Measurements from ENCODE around the gene LRRC1. TPM values are rescaled to one million over a fixed set of nuclear protein-coding genes. Genes with fewer than 3 reads are reported as not detected.

Gene LRRC1
- total and polyA plus RNA-seq, 2 of the 8 experiments (the other 6 are each of a cell fraction or from before 2014, with no cell fraction given) = 6.7 to 15.9 TPM

- Histone ChIP-seq H3K27me3 (replicated peaks in 1 of 4; ENCODE audit: control insufficient read depth in 3 of 4, extremely low read depth in 1 of 4, insufficient read depth in 3 of 4, low read length in 3 of 4) (no peaks in the 10 kb centered on the region), H3K23me2 (ENCODE audit: low read depth, low read length) (no peaks in the 10 kb centered on the region), H3K4me2 (ENCODE audit: insufficient read depth in 1 of 2, low read depth in 2 of 2, low read length in 2 of 2) (no peak overlapping the region), H4K5ac (ENCODE audit: insufficient read length, low read depth, low read length) (no peak overlapping the region), H2BK5ac (ENCODE audit: low read depth, low read length) (no peak overlapping the region), H3K4ac (replicated peaks; ENCODE audit: insufficient read length, low read depth, low read length) (no peak overlapping the region), H3K4me3 (ENCODE audit: extremely low read depth in 1 of 4, insufficient read depth in 2 of 4, low read depth in 3 of 4, low read length in 4 of 4) (no peak overlapping the region), H3K4me1 (replicated peaks in 1 of 4; ENCODE audit: control insufficient read depth in 3 of 4, insufficient read depth in 4 of 4, low read length in 3 of 4) (no peaks in the 10 kb centered on the region), H3K9ac (replicated peaks in 1 of 4; ENCODE audit: extremely low read depth in 1 of 4, low read depth in 3 of 4, low read length in 3 of 4) (no peak overlapping the region), H2BK20ac (ENCODE audit: low read length) (no peak overlapping the region), H2BK12ac (ENCODE audit: low read depth, low read length) (no peak overlapping the region), H3K79me1 (ENCODE audit: low read depth, low read length) (no peaks in the 10 kb centered on the region; the same call in 1 of the 2 replicates), H4K91ac (replicated peaks; ENCODE audit: insufficient read length, low read length) (no peak overlapping the region), H4K20me1 (replicated peaks in 1 of 2; ENCODE audit: control insufficient read depth in 1 of 2, insufficient read depth in 2 of 2, low read length in 2 of 2) (peaks cover 1 to 2% of the 10 kb centered on the region in 2 experiments), H3K23ac (ENCODE audit: insufficient read length) (no peak overlapping the region), H2BK120ac (replicated peaks; ENCODE audit: low read depth, low read length) (no peak overlapping the region), H2AFZ (ENCODE audit: low read length) (no peak overlapping the region), H3K79me2 (ENCODE audit: control insufficient read depth in 1 of 2, insufficient read depth in 2 of 2, low read length in 2 of 2) (no peaks in the 10 kb centered on the region; a peak in 1 of 4 replicates), H3K56ac (replicated peaks; ENCODE audit: insufficient read length, low read depth, low read length) (no peak overlapping the region), H3K36me3 (ENCODE audit: control insufficient read depth in 2 of 4, insufficient read depth in 4 of 4, low read length in 3 of 4) (no peaks in the 10 kb centered on the region), H3K18ac (ENCODE audit: extremely low read depth, low read length) (no peak overlapping the region), H3K9me3 (ENCODE audit: insufficient read depth in 2 of 2, low read depth in 1 of 2, low read length in 1 of 2) (no peaks in the 10 kb centered on the region), H3K14ac (ENCODE audit: insufficient read length) (no peak overlapping the region), H3K27ac (ENCODE audit: low read depth, low read length) (no peak overlapping the region), H4K8ac (ENCODE audit: extremely low read depth, insufficient read depth, low read length) (no peak overlapping the region), H2BK15ac (ENCODE audit: low read length) (no peak overlapping the region), H2AK5ac (ENCODE audit: low read depth, low read length) (no peak overlapping the region)
- CTCF ChIA-PET (ENCODE audit: partially characterized antibody) = interaction anchor here (0.9 kb wide), 1 partner anchor 16 kb away, joined by 3 read pairs; no protein-coding TSS in a partner anchor
- WGBS, 2 experiments (ENCODE audit: extremely low coverage in 1 of 2, insufficient coverage in 1 of 2, insufficient read length in 1 of 2, insufficient replicate concordance in 2 of 2, low coverage in 1 of 2, low lambda C conversion rate in 2 of 2, missing lambda C conversion rate in 1 of 2) = 82% methylated on average over 7 of the region's 7 CpGs; no CpG with 5 or more reads in 1 of the 2 experiments
- FAIRE-seq (no peak), DNase-seq (ENCODE audit: low read depth in 1 of 2, low spot score in 2 of 2) (no peak)
- POLR2A ChIA-PET (ENCODE audit: partially characterized antibody) = no interaction called here
- TF ChIP-seq KDM4A (IDR thresholded peaks at IDR 0.05; ENCODE audit: low read depth, low read length, severe bottlenecking) = no peak
- no peak for TF ChIP-seq E2F6 (IDR thresholded peaks at IDR 0.05)
- no peak for TF ChIP-seq RBBP5 (IDR thresholded peaks at IDR 0.05; ENCODE audit: borderline replicate concordance, low read depth, low read length)
- no peak for TF ChIP-seq GABPA (IDR thresholded peaks at IDR 0.05; ENCODE audit: borderline replicate concordance, insufficient read depth, low read length)
Measured at GRCh38 chr6:53846250-53846649, 51.4 kb downstream of the LRRC1 start.
